HEK293T (cell line): ENCODE data around the gene ADGRG1.

Experiments used
- FOXK2 ChIP-seq: fragments of 450-650 bp; IDR thresholded peaks from 2 replicates; pipeline ENCODE4 v1.6.1; 2016; ENCODE audit warnings: mild to moderate bottlenecking
- FOXM1 ChIP-seq: fragments of 450-650 bp; IDR thresholded peaks from 2 replicates; pipeline ENCODE4 v1.6.1; 2017; ENCODE audit warnings: mild to moderate bottlenecking, borderline replicate concordance
- NFRKB ChIP-seq: fragments of 450-650 bp; IDR thresholded peaks from 2 replicates; pipeline ENCODE4 v1.6.1; 2016; ENCODE audit warnings: mild to moderate bottlenecking, moderate library complexity
- SP1 ChIP-seq: fragments of 450-650 bp; IDR thresholded peaks from 2 replicates; pipeline ENCODE4 v1.6.1; 2017

- no peak for TF ChIP-seq FOXM1
- no peak for TF ChIP-seq SP1
- no peak for TF ChIP-seq FOXK2
- no peak for TF ChIP-seq NFRKB
These were observed 65.8 kb downstream of the ADGRG1 start for GRCh38 chr16:57694231-57694724.
